GM12872 (cell line): Measurements from ENCODE around the gene SLC22A13.

Experiments used
- TF ChIP-seq, protein P1 (sequence below): IDR thresholded peaks from 3 replicates; pipeline ENCODE4 v1.5.1; 2011; ENCODE audit warnings: low read depth, mild to moderate bottlenecking, low read length, moderate library complexity; ENCODE audit not compliant: insufficient read depth

Gene SLC22A13

DNA sequence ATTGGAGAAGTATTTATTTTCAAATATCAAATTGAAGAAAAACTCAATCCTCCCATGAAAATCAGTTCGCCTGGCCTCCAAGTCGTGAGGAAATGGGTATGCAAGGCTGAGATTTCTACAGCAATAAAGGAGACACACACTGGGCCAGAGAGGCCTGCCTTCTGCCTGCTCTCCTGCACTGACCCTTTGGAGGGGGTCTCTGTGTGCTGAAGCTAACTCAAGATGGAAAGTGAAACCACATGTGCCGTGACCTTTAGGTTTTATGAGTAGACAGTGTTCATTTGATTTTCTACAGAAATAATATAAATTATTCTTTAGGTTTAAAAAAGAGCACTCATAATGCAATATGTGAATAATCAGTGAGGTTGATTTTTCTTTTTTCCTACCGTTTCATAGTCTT, 11.9 kb upstream of the SLC22A13 start:
- TF ChIP-seq, protein P1, sequence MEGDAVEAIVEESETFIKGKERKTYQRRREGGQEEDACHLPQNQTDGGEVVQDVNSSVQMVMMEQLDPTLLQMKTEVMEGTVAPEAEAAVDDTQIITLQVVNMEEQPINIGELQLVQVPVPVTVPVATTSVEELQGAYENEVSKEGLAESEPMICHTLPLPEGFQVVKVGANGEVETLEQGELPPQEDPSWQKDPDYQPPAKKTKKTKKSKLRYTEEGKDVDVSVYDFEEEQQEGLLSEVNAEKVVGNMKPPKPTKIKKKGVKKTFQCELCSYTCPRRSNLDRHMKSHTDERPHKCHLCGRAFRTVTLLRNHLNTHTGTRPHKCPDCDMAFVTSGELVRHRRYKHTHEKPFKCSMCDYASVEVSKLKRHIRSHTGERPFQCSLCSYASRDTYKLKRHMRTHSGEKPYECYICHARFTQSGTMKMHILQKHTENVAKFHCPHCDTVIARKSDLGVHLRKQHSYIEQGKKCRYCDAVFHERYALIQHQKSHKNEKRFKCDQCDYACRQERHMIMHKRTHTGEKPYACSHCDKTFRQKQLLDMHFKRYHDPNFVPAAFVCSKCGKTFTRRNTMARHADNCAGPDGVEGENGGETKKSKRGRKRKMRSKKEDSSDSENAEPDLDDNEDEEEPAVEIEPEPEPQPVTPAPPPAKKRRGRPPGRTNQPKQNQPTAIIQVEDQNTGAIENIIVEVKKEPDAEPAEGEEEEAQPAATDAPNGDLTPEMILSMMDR: no peak

DNA sequence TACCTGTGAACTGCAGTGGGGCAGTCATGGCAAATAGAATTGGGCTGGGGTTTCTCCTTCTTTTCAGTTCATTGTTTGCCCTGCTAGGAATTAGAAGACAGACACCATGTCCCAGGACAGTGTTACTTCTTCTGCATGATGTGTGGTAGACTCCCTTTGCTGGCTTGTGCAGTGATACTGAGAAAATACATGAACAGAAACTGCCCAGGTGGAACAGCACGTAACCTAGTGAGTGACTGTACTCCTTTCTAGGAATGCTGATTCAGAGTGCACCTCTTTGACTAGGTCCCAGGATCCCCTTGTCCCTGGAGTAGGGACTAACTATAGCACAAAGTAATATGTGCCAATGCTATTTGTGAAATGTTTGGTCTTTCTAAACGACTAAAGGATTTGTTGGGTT, 10.7 kb upstream of the SLC22A13 start:
- TF ChIP-seq, protein P1: no peak

DNA sequence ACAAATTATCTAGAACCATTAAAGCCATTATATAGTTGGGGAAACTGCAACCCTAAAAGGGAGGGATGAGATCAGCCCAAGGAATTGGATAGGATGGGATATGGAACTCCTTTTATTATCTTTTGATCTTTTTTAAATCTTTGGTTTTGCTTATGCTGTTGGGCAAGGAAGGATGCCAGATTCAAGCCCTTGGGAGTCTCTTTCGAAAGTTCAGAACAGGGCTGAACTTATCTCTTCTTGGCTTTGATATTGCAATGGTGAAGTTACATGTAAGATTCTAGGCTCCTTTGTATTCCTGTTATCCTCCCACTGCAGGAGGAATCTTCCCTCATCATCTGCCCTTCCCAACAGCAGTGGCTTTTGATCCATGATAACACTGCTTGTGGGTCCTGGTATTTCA, 10.0 kb upstream of the SLC22A13 start:
- TF ChIP-seq, protein P1: no peak

DNA sequence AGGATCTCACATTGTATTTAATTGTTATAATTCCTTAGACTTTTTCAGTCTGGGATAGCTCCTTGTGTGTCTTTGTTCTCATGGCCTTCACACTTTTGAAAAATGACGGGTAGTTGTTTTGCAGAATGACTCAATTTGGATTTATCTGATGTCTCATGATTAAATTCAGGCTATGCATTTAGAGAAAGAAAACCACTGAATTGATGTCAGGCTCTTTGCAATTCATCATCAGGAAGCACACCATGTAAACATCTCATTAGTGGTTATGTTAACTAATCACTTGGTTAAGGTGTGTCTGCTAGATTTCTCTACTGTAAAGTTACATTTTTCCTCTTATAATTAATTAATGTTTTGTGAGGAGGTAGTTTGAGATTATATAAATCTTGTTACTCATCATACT, 8.0 kb upstream of the SLC22A13 start:
- TF ChIP-seq, protein P1: no peak

DNA sequence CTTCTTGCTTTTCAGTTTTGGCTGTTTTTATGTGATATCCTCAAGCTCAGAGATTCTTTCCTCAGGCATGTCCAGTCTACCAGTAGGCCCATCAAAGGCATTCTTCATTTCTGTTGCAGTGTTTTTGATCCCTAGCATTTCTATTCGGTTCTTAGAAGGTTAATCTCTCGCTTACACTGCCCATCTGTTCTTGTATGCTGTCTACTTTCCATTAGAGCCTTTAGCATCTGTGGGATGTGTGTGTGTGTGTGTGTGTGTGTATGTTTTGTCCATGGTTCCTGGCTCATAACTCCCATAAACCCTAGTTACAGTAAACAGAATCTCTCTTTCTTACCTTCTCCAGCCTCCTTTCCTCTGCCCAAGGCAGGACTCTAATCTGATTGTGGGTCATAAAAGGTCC, 5.1 kb upstream of the SLC22A13 start:
- TF ChIP-seq, protein P1: no peak

DNA sequence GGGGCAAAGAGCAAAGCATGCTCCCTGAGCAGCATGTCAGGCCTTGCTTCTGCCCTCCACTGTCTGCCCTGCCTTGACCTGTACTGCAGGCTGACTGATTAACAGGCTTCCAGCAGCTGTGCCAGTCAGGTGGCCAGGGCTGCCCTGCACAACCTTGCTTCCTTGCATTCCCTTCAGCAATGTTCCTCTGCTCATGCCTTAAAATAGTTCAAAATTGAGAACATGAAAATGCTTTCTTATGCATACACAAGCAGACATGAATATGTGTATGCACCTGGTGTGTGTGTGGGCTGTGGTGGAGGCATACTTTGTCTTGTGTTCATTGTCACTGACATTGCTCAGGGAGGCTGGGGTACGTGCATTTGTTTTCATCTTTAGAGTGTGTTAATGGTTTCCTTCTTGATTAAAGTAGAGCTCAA, 1.2 kb upstream of the SLC22A13 start:
- TF ChIP-seq, protein P1: no peak

DNA sequence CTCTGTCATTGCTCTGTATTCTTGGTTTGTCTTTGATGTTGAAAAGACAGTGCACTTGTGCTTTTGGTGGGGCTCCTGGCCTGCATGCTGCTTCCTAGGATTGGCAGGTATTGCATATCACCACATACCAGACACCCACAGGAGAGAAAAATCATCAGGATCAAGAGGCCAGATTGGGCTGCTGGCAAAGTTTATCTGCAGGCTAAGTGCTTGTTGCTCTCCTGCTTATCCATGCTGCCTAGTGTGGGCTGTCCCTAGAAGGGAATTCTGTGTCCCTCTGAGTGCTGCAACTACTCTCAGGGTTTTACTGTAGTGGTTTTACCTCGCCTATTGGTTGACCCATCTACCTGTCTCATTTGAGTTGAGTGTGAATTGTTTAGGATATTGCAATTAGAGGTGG, 833 bp upstream of the SLC22A13 start:
- TF ChIP-seq, protein P1: no peak

DNA sequence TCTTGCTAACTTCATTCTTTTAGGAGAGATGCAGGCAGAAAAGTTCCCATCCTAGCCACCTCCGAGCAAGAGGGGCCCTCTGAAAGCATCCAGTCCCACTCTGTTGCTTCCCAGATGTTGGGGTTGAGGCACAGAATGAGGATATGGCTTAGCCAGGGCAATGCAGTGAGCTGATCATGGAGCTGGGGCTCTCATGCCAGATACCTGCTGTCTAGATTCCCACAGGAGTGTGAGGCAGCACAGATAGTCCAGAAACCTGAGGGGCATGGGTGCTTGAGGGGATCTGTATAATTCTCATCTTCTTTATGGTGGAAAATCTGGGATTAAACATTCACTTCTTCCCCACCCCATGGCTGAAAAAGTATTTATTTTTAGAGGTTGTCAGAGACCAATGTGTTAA, 1.2 kb downstream of the SLC22A13 start:
- TF ChIP-seq, protein P1: no peak
